DOHH2 (cell line): Measurements from ENCODE around the gene FILIP1L.

Source experiments
- H3F3A ChIP-seq: fragments of 200-600 bp; sonication (generic), shearing (Covaris generic); 2 replicates; pipeline ENCODE4 v1.6.0; 2016; ENCODE audit warnings: antibody characterized with exemption, mild to moderate bottlenecking; ENCODE audit not compliant: control insufficient read depth, insufficient read depth
- H3K27ac ChIP-seq: fragments of 200-600 bp; sonication (generic); 2 replicates; pipeline ENCODE4 v1.5.1; 2014; ENCODE audit warnings: low read depth, mild to moderate bottlenecking, low read length, moderate library complexity
- H3K27me3 ChIP-seq: fragments of 200-600 bp; sonication (generic); 2 replicates; pipeline ENCODE4 v1.6.1; 2014; ENCODE audit warnings: mild to moderate bottlenecking, low read length, mixed read lengths; ENCODE audit not compliant: control insufficient read depth
- H3K36me3 ChIP-seq: fragments of 200-600 bp; sonication (generic); 2 replicates; pipeline ENCODE4 v1.6.1; 2014; ENCODE audit warnings: mild to moderate bottlenecking, low read length, moderate library complexity, mixed read lengths; ENCODE audit not compliant: control insufficient read depth
- H3K4me1 ChIP-seq: fragments of 200-600 bp; sonication (generic); 2 replicates; pipeline ENCODE4 v1.6.1; 2014; ENCODE audit warnings: mild to moderate bottlenecking, low read length, mixed read lengths; ENCODE audit not compliant: control insufficient read depth
- H3K4me2 ChIP-seq: fragments of 200-600 bp; sonication (generic); 2 replicates; pipeline ENCODE4 v1.6.0; 2014; ENCODE audit warnings: mild to moderate bottlenecking, low read length, moderate library complexity
- H3K4me3 ChIP-seq: fragments of 200-600 bp; sonication (generic); 2 replicates; pipeline ENCODE4 v1.5.1; 2014; ENCODE audit warnings: mild to moderate bottlenecking, low read length, mixed read lengths
- H3K79me2 ChIP-seq: fragments of 200-600 bp; sonication (generic); 2 replicates; pipeline ENCODE4 v1.6.1; 2014; ENCODE audit warnings: mild to moderate bottlenecking, low read length, mixed read lengths; ENCODE audit not compliant: control insufficient read depth
- H3K9me2 ChIP-seq: fragments of 200-600 bp; sonication (generic); replicated peaks from 2 replicates; pipeline ENCODE4 v1.6.1; 2014; ENCODE audit warnings: mild to moderate bottlenecking, low read length, mixed read lengths; ENCODE audit not compliant: control insufficient read depth
- H3K9me3 ChIP-seq: fragments of 200-600 bp; sonication (generic); 2 replicates; pipeline ENCODE4 v1.6.1; 2014; ENCODE audit warnings: antibody characterized with exemption, low read length, mixed read lengths; ENCODE audit not compliant: control insufficient read depth, insufficient read depth
- H4K20me1 ChIP-seq: fragments of 200-600 bp; sonication (generic); 2 replicates; pipeline ENCODE4 v1.6.0; 2014; ENCODE audit warnings: low read depth, mild to moderate bottlenecking, antibody characterized with exemption, low read length, moderate library complexity; ENCODE audit not compliant: control insufficient read depth, insufficient read depth
- EZH2phosphoT487 ChIP-seq: fragments of 200-600 bp; sonication (generic); IDR thresholded peaks from 2 replicates; pipeline ENCODE4 v1.6.1; 2017; ENCODE audit warnings: borderline replicate concordance, mild to moderate bottlenecking, antibody characterized with exemption, low read length, moderate library complexity, mixed read lengths
- TF ChIP-seq, protein P1 (sequence below): fragments of 200-600 bp; sonication (generic); IDR thresholded peaks from one replicate; pipeline ENCODE4 v1.5.1; 2014; ENCODE audit warnings: antibody characterized with exemption, mild to moderate bottlenecking, low read depth, low read length; ENCODE audit not compliant: poor library complexity, severe bottlenecking

FILIP1L gene

DNA sequence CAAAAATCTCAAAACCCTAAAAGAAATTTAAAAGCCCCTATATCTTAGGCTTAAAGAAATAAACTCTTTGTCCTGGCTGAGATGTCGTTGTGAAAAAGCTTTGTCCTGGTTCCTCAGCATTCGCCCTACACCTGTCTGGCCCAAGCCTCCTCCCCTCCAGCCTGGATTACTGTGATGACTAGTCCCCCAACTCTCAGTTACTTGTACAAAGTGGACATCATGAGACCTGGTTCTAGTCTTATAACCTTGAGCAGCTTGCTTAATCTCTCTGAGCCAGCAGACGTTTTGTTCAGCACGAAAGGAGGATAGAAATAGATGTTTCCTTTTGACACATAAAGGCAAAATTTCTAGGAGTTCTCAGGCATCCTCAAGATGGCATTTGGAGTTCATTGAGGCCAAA is 51.6 kb downstream of the FILIP1L start:
- H4K20me1 ChIP-seq: no peaks in the 10 kb centered on the region
- no peaks in the 10 kb centered on the region for H3K27me3 ChIP-seq
- no peaks in the 10 kb centered on the region for H3K36me3 ChIP-seq
- no peak overlapping the region for H3K4me2 ChIP-seq
- TF ChIP-seq EZH2phosphoT487: no peak
- TF ChIP-seq, protein P1, sequence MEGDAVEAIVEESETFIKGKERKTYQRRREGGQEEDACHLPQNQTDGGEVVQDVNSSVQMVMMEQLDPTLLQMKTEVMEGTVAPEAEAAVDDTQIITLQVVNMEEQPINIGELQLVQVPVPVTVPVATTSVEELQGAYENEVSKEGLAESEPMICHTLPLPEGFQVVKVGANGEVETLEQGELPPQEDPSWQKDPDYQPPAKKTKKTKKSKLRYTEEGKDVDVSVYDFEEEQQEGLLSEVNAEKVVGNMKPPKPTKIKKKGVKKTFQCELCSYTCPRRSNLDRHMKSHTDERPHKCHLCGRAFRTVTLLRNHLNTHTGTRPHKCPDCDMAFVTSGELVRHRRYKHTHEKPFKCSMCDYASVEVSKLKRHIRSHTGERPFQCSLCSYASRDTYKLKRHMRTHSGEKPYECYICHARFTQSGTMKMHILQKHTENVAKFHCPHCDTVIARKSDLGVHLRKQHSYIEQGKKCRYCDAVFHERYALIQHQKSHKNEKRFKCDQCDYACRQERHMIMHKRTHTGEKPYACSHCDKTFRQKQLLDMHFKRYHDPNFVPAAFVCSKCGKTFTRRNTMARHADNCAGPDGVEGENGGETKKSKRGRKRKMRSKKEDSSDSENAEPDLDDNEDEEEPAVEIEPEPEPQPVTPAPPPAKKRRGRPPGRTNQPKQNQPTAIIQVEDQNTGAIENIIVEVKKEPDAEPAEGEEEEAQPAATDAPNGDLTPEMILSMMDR: no peak
- no peaks in the 10 kb centered on the region for H3F3A ChIP-seq
- H3K27ac ChIP-seq: no peak overlapping the region
- no peaks in the 10 kb centered on the region for H3K79me2 ChIP-seq
- no peak overlapping the region for H3K4me3 ChIP-seq
- no peaks in the 10 kb centered on the region for H3K9me3 ChIP-seq
- no peaks in the 10 kb centered on the region for H3K4me1 ChIP-seq
- H3K9me2 ChIP-seq: no peaks in the 10 kb centered on the region

DNA sequence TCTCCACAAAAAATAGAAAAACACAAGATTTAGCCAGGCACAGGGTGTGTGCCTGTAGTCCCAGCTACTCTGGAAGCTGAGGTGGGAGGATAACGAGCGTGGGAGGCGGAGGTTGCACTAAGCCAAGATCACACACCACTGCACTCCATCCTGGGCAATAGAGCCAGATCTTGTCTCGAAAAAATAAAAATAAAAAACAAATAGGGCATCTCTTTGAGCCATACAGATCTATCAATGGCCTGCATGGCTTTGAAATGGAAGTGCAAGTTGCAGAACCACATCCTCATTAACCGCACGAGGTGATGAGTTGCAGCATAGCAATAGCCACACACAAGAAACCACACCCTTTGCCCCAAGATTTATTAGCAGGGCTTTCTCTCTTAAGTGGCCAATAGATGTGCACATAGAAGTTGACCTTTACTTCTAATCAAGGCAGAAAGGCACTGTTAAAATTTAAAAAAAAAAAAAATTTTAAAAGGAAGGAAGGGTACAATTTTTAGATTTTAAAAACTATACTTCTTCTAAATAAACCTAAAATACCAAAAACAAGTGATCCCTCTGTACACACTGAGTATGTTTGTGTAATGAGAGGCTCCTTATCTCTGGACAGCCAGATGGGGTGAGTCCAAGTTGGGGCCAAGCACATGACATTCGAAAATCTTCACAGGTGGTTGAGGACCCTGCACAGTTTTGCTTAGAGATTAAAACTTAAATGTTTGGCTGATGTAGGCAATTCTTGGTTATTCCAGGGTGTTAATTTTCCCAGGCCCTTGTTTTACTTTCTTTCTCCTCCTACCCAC is 53.4 kb downstream of the FILIP1L start:
- Histone ChIP-seq H3F3A (no peaks in the 10 kb centered on the region; the same call in 1 of the 2 replicates), H3K36me3 (no peaks in the 10 kb centered on the region), H3K4me1 (no peaks in the 10 kb centered on the region), H3K9me3 (no peaks in the 10 kb centered on the region), H3K79me2 (no peaks in the 10 kb centered on the region), H4K20me1 (no peaks in the 10 kb centered on the region), H3K27me3 (no peaks in the 10 kb centered on the region), H3K9me2 (no peaks in the 10 kb centered on the region), H3K4me3 (no peak overlapping the region), H3K27ac (no peak overlapping the region), H3K4me2 (no peak overlapping the region)
- no peak for TF ChIP-seq EZH2phosphoT487
- TF ChIP-seq, protein P1: no peak

DNA sequence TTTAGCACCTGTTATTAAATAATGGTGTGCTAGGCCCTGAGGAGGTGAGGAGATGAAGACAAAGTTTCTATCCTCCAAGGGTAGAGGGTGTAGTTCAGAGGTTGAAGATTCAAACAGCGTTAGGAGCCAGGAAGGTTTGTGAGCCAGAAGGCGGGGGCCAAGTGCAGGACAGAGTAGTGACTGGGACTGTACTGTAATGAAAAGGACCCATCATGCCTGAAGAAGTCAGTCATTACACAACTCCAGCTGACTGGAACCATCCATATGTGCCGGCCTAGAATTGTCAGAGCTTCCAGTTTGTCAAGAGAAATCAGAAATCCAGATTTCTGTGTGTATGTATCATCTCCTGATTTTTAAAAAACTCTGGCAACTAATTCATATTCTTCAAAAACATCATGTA is 54.8 kb downstream of the FILIP1L start:
- no peak overlapping the region for H3K4me2 ChIP-seq
- H3F3A ChIP-seq: no peaks in the 10 kb centered on the region; the same call in 1 of the 2 replicates
- H3K4me1 ChIP-seq: no peaks in the 10 kb centered on the region
- no peaks in the 10 kb centered on the region for H3K9me3 ChIP-seq
- no peaks in the 10 kb centered on the region for H3K9me2 ChIP-seq
- no peaks in the 10 kb centered on the region for H3K79me2 ChIP-seq
- H3K27ac ChIP-seq: no peak overlapping the region
- TF ChIP-seq, protein P1: no peak
- TF ChIP-seq EZH2phosphoT487: no peak
- H3K27me3 ChIP-seq: no peaks in the 10 kb centered on the region
- no peak overlapping the region for H3K4me3 ChIP-seq
- no peaks in the 10 kb centered on the region for H4K20me1 ChIP-seq
- no peaks in the 10 kb centered on the region for H3K36me3 ChIP-seq
